Measurements from ENCODE around the gene PGBD5.
"Not testable (repeated sequence)": the region's sequence is repeated elsewhere in the genome, so short reads cannot be mapped to it uniquely, and the experiment has no call there.

PGBD5 gene

DNA sequence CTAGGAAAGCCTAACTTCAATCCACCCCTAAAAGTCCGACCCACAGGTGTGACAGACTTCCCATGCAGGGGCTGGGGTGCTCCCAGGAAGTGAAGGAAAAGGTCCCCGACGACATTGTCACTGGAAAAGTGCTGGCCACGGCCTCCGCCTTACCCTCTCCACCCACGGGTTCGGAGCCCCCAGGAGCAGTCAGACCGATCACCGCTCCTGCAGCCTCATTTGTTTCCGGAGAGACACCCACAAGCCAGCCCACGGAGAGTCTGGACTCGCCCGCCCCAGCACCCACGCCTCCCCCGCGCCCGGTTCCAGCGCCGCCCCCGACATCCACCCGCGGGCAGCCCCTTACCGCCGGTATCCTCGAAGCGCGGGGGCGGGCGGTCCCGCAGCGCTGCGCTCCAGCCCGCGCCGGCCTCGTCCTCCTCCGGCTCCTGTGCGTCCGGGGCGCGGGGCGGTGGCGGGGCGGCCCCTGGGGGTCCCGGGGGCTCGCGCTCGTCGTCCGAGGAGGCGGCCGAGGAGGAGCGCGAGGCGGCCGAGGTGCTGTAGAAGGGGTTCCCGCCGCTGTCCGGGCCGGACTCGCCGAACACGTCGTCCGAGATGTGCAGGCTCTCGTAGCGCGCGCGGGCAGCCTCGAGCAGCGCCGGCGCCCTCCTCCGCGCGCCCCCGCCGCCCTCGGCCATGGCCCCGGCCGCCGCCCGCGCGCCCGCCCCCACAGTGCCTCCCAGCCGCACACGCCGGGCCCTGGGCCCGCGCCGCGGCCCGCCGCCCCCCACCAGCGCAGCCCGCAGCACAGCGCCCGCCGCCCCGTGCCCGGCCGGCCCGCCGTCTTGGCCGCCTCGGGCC lies 660 bp downstream of the PGBD5 start:
- peak overlapping the region; percentile 38 for H3K4me3 ChIP-seq (ENCODE audit: low read depth, low read length)

DNA sequence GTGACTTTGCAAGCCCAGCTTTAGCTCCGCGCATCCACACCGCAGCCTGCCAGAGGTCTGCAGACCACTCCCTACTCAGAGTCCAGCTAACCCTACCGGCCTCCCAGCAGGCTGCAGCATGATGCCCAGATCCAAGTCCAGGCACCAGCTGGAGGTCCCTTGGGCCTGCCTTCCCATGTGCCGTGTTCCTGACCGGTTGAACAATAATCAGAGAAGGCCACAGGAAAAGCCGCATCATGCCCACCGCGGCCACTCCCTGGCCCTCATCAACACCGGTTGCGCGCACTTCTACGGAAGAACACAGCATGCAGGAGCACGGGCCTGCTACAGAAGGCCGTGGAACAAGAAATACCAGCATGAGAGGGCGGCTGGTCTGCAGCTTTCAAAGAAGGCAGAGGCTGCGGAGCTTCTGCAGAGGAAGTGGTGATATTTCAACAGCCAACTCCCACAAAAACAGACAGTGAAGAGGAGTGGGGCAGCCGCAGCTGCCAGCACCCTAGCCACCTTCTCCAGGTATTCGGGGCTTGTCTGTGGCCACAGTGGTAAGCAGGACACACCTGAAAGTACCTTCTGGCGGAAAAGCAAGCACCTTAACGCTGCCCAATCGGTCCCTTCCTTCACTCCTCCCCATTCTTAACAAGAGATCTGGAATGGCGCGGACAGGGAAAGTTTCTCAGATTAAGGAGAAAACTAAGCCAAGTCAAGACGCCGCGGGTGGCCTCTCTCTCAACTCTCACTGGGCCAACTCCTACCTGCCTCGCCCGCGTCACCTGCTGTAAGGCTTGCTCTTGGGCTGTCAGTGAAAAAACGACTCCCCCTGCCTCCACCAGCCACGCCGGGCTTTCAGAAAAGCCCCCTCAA lies 1.5 kb downstream of the PGBD5 start:
- peak overlapping the region; percentile 38 for H3K4me3 ChIP-seq (ENCODE audit: low read depth, low read length)

DNA sequence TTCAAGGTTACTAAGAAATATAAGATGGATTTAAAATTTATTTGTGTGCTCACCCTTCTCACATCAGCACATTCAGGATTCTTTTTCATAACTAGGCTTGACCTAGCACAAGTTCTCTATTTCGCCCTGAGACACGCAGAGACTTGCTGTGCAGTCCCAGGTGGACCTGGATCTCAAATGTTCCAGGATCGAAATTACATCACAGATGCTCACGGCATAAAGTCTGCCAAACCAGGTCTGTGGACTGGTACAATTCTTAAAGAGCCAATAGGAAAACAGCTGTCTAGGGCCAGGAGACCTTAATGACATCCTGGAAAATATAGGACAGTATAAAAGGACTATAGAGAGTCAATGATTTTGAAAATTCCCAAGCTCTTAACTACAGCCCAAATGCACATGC lies 2.2 kb downstream of the PGBD5 start:
- H3K4me3 ChIP-seq (ENCODE audit: low read depth, low read length): no peak overlapping the region

DNA sequence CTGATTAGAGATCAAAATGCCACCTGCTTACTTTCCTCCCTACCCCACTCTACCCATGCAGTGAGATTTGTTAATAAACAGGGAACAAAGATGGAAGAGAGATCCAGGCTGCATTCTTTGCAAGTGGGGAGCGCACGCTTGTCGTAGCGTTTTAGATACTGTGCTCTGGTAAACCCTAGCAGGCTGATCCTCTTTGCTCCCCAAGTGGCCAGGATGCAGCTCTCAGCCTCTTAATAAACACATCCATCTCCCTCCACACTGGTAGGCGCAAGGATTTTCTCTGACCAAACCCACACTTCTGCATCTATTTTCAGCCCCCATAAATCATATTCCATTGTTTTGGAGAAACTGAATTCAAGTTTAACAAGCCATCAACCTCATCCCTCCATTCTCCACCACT lies 2.9 kb downstream of the PGBD5 start:
- no peak overlapping the region for H3K4me3 ChIP-seq (ENCODE audit: low read depth, low read length)

DNA sequence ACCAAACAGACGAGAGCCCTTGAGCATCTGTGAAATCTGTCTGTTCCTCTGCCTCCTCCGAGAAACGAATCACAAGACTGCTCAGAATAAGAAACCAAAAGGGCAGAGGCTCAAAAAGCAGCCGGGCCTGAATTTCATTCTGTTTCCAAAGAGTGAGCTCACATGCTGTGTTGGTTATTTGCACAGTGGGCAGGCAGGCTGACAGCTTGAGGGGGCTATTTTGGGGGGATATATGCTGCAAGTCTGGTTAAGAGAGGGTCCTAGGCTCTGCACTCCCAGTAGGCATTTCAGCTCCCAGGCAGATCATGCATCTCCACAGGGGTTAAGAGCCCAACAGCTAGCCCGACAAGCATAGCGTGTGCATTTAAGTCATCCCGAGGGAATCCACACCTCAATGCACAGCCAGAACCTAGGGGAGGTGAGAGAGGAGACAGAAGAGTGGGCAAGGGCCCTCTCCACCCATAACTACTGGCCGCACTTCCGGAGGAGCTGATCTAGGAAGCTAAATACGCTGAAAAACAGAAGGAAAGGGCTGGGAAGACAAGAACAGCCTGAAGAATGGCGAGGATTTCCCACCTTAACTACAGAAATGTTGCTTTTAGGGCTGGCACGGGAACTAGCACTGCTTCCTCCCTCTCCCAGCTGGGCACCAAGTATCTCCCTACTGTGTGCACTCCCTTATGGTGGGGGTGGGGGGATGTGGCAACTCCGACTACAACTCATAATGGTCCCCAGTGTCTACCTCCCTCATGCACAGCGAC lies 3.7 kb downstream of the PGBD5 start:
- no peak overlapping the region for H3K4me3 ChIP-seq (ENCODE audit: low read depth, low read length)

DNA sequence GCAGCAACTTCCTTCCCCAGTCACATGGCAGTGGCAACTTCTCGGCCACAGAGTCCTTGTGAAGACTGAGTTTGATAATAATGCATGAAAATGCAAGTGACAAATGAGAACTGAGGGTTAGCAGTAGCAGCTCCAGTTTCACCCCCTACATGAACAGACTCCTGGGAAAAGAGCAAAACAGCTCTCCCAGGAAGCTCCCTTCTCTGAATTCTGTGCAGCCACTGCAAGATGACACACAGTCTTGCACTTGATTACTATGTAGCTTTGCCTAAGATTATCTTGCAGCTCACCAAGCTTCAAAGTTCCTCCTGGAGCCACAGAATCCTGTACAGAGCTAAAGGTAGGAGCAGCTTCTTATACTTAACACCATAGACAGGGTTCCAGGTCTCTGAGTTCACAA lies 4.7 kb downstream of the PGBD5 start:
- no peak overlapping the region for H3K4me3 ChIP-seq (ENCODE audit: low read depth, low read length)

DNA sequence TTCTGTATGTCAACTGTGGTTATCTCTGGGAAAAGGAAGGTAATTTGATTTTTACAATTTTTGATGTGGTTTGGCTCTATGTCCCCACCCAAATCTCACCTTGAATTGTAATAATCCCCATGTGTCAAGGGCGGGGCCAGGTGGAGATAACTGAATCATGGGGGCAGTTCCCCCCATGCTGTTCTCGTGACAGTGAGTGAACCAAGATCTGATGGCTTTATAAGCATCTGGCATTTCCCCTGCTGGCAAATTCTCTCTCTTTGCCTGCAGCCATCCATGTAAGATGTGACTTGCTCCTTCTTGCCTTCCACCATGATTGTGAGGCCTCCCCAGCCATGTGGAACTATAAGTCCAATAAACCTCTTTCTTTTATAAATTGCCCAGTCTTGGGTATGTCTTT lies 5.8 kb downstream of the PGBD5 start:
- H3K4me3 ChIP-seq (ENCODE audit: low read depth, low read length): not testable (repeated sequence)

DNA sequence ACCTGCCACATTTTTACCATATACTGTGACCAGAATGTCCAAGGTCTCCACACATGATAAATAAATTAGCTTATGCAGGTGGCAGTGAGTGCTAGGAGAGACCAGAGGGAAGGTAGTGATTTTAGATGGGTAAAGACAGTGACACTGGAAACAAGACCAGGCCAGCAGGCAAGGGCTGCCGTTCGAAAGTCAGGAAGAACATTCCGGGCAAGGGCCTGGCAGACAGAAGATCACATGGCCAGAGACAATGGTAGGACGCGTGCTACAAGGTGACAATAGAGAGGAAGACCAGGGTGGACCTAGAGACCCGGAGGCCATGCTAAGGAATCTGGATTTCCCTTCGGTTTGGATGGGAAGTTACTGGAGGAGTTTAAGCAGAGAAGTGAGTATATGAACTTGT lies 9.7 kb downstream of the PGBD5 start:
- H3K4me3 ChIP-seq (ENCODE audit: low read depth, low read length): no peak overlapping the region

DNA sequence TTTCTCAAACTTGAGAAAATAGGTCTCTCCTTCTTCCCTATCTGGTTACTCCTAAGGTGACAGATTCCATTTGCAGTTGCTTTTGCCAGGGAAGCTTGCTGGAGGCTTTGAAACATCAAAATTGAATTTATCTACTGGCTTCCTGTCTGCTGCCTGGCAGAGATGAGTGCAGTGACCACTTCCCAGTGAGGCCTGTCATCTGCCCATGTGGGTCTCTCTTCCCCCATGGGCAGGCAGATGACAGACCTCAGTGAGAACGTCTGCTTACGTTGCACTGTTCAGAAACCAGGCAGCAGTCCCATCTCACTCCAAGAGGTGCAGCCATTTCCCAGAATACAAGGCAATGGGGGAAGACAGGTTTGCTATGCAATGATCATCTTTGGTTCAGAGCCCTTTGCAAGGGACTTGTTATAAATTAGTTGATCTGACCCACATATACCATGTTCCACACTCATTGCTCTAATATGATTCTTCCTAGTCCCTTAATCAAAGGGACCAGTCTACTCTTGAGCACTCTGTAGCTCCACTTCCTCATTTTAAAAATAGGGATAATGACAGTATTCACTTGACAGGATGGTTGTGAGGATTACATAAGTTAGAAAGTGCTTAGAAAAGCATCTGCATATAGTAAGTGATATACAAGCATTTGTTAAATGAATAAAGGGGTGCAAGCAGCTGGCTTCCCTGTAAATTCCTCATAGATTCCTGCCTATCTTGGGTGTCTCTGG lies 10.6 kb downstream of the PGBD5 start:
- no peak overlapping the region for H3K4me3 ChIP-seq (ENCODE audit: low read depth, low read length)

DNA sequence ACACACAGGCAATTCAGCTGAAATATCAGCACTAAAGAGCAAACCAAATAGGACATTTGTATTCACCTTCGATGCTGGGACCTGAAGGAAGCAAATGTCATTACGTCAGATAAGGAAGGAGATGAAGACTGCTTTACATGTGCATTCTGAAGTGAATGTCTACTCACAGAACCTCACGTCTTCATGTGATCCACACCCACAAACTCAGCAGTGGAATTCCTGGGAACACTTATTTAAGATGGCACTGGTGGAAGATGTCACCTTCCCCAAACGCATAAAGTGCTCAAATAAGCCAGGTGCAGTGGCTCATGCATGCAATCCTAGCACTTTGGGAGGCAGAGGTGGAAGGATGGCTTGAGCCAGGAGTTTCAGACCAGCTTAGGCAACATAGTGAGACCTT lies 11.4 kb downstream of the PGBD5 start:
- H3K4me3 ChIP-seq (ENCODE audit: low read depth, low read length): no peak overlapping the region

DNA sequence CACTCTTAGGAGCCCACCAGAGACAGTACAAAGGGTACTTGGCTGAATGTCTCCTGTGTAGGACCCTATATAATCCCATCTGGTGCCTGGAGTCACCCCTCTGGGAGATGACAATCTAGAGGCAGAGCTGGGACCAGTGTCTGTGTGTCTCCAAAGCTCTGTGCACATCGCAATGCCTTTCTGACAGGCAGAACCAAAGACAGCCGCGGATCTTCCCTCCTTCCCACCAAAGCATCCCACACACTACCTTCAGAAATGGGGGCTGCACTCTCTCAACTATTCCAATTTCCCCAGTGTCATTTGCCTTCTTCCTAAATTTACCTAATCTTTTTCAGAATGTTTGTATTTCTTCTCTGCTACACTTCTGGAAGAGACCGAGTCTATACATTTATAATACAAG lies 12.0 kb downstream of the PGBD5 start:
- H3K4me3 ChIP-seq (ENCODE audit: low read depth, low read length): no peak overlapping the region

DNA sequence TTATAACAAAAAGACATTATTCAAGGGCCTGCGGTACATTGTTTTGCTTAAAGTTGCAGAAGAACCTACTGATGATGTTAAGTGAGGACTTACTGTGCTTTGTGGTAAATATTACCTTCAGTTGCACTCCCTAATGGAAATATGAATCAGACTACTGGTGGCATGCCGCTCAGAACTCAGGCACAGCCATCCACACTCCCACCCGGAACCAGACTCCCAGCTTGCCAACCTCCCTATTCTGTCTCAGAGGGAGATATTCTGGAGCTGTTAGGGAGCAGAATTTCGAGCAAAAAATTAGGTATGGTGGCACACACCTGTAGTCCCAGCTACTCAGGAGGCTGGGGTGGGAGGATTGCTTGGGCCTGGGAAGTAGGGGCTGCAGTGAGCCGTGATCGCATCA lies 13.1 kb downstream of the PGBD5 start:
- H3K4me3 ChIP-seq (ENCODE audit: low read depth, low read length): no peak overlapping the region

DNA sequence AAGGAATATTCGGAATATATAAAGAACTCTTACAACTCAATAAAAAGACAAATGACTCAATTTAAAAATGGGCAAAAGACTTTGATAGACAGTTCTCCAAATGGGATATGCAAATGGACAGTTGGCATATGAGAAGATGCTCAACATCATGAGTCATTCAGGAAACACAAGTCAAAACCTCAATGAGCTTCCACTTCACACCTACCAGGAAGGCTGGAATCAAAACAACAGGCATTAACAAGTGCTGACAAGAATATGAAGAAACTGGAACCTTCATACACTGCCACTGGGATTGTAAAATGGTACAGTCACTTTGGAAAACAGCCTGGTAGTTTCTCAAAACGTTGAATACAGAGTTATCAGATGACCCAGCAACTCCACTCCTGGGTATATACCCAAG lies 17.2 kb downstream of the PGBD5 start:
- H3K4me3 ChIP-seq (ENCODE audit: low read depth, low read length): no peak overlapping the region

DNA sequence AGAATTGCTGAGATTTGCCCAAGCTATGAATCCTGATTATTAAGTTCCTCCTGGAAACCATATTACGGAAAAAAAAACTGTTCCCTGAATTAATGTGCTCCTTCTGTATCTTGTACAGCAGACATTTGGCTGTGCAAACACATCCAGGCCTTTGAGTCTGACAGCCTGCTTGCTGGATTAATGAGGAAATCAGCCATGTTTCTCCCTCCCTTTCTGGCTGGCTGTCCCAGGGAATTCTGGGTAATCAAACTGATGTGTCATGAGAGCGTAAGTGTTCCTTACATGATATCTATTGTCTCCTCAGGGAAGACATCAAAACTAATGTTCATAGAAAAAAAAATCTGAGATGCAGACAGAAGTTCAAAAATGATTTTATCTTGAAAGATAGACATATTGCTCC lies 18.8 kb downstream of the PGBD5 start:
- no peak overlapping the region for H3K4me3 ChIP-seq (ENCODE audit: low read depth, low read length)

DNA sequence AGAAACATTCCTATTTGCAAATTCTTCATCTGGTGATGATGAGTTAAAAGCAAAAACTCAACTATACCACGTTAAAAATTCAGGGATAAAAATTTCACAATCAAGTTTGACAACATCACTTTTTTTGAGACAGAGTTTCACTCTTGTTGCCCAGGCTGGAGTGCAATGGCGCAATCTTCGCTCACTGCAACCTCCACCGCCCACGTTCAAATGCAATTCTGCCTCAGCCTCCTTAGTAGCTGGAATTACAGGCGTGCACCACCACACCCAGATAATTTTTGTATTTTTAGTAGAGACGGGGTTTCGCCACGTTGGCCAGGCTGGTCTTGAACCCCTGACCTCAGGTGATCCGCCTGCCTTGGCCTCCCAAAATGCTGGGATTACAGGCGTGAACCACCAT lies 19.4 kb downstream of the PGBD5 start:
- not testable (repeated sequence) for H3K4me3 ChIP-seq (ENCODE audit: low read depth, low read length)

DNA sequence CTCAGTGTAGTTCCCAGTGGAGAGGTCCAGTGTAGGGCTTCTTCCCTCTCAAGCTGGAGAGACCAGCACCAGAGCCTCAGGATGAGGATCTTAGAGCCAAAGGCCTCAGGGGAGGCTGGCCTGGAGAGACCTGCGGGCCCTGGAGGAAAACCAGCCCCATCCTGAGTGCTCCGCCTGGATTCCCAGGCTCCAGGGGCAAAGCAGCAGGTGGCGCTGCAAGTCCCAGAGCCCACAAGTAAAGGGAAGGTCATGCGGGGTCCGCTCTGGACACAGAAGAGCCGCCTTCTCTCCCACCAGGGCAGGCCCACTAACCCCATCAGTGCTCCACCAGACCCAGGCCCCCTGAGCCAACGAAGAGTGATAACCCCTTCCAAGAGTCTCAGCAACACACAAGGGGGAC lies 22.7 kb downstream of the PGBD5 start:
- no peak overlapping the region for H3K4me3 ChIP-seq (ENCODE audit: low read depth, low read length)

DNA sequence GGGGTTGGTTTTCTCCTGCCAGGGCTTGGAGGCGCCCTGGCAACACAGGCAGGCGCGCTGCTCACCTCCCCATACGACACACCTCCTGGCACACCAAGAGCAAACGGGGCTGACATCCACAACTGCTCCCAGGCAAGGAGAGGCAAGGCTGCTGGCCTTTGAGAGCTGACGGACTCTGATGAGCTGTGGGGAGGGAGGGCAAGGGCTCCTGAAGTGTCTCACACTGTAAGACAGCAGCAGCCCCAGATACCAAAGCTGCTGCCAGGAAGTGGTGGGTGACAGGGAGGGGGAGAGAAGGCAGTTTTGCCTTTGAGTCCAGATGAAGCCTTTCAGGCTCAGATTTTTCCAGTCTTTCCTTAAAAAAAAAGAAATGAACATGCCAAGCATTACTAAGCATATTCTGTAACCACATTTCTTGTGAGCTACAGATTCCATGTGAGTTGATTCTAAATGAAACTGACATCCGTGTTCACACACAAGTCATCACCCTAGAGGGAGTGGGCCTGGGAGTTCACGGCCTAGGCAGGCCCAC lies 24.3 kb downstream of the PGBD5 start:
- no peak overlapping the region for H3K4me3 ChIP-seq (ENCODE audit: low read depth, low read length)

DNA sequence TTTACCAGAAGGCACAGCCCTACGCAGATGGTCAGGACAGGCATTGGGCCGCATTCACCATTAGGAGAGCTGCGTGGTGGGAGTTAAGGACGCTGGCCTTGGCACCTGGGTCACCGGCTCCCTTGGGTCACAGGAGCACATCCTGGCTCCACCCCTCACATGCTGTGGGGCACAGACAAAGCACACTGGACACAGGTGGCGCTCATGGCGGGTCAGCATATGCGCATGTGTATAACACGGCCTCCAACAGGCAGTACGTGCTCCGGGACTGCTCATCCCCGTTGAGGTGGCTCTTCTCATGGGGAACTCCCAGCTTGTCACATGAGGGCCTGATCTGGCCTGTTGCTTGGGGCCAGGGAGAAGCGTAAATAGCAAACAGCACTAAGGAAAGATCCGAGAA lies 25.0 kb downstream of the PGBD5 start:
- H3K4me3 ChIP-seq (ENCODE audit: low read depth, low read length): no peak overlapping the region

DNA sequence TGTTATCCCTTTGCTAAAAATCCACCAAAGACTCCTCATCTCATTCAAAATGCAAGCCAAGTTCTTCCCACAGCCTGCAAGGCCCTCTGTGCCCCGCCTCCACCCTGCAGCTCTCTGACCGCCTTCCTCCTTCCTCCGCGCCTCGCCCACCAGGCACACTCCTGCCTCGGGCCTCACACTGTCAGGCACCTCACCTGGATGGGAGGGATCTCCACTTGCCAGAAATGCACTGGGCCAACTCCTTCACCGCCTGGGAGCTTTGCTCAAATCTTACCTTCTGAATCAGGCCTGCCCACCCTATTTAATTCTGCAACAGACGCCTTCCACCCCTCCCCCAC lies 26.2 kb downstream of the PGBD5 start:
- H3K4me3 ChIP-seq (ENCODE audit: low read depth, low read length): no peak overlapping the region

DNA sequence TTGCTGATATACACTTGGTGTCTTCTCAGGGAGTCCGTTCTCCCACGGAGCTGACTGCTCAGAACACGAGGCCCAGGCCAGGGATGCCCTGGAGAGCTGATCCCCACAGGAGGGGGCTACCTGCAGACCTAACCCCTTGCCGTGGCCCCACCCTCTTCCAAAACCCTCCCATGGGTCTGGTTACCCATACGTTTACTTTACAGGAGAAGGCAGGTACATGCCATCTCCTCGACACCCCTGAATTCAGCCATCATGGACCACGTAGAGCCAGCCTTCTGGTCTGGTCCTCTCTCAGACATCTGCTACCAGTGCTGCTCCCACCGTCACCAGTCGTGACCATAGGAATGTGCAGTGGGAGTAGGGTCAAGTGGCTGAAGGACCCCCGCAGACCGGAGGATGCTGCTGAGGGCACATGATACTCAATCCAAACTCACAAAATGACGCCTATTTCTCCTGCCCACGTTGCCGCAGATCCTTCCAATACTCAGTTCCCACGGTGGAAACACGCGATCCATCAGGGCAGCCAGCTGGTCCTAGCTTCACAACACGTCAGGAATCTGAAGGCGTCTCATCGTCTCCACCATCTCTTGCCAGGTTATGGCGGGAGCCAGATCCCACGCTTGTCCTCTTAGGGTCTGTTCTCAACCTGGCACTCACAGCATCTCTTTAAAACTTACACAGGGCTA lies 26.7 kb downstream of the PGBD5 start:
- H3K4me3 ChIP-seq (ENCODE audit: low read depth, low read length): no peak overlapping the region
